Mucosa of descending colon (tissue), 3 donors: Measurements from ENCODE around the gene GRIA4. TPM values are rescaled to one million over a fixed set of nuclear protein-coding genes. Genes with fewer than 3 reads are reported as not detected.

ENCODE experiments used
- ATAC-seq: fragments of 200-7000 bp; cut with Tn5 transposase; one replicate; pipeline ENCODE4 v1.9.1; 2020; ENCODE audit warnings: mild to moderate bottlenecking, moderate library complexity
- DNase-seq, 3 donors: peaks; one replicate each; pipeline ENCODE4 v3.0.0-alpha.2; 2020
- H3K36me3 ChIP-seq: fragments of 200-600 bp; one replicate; pipeline ENCODE4 v1.8.0; 2021; ENCODE audit warnings: low read depth, mild to moderate bottlenecking
- H3K4me1 ChIP-seq: fragments of 200-600 bp; one replicate; pipeline ENCODE4 v1.8.0; 2021; ENCODE audit warnings: low read depth, mild to moderate bottlenecking
- H3K4me3 ChIP-seq: fragments of 200-600 bp; one replicate; pipeline ENCODE4 v1.8.0; 2021; ENCODE audit warnings: mild to moderate bottlenecking
- H3K9me3 ChIP-seq: fragments of 200-600 bp; one replicate; pipeline ENCODE4 v1.8.0; 2021; ENCODE audit warnings: mild to moderate bottlenecking
- CTCF ChIP-seq: fragments of 200-600 bp; IDR thresholded peaks from one replicate; pipeline ENCODE4 v1.8.0; 2022; ENCODE audit warnings: antibody characterized with exemption, mild to moderate bottlenecking
- intact Hi-C, 2 donors: fragments of 100-400 bp; cut with DNase I in 1 of 2; cut with micrococcal nuclease in 1 of 2; formaldehyde crosslinking; loops; one replicate each; pipeline versions ENCODE4 v1.11.0 to v1.11.1; 2022; cut with DNase I, micrococcal nuclease
- total RNA-seq, 3 donors: library from RNA; stranded (reverse); fragmentation: NEBNext Ultra II Directional in 2 of 3; extraction: Animal tissue kit (Norgen Biotek cat#: 25700) in 2 of 3; gene quantifications; one replicate each; pipeline versions ENCODE4 v1.2.1 to v1.2.4, GENCODE V29; 2021 to 2023
- donor health status: DM: no; HTN: no; CAD: no; lungs with moderate emphysema.
- donor health status: DM: no; HTN: no; CAD: no.
- donor health status: DM: no; HTN: yes; CAD: no.

The GRIA4 gene
- total RNA-seq, 3 donors from 2014 or later, result 1.6 to 2.3 (median 1.6) TPM

DNA sequence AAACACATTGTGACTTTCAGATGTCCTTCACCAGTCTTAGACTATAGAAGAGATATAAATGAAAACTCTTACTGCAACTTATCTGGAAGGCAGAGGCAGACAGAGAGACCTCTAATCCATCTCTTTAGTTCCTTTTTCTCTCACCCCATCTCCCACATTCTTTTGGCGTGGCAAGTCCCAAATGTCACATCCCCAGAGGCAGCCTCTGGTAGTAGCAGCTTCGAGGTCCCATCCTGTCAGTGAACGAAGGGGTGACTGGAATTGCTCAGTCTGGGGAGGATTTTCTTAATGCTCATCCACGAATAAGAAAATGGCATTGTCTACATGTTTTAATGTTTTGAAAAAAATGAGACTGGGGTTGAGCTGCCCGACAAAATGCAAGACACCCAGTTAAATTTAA lies 201.4 kb downstream of the GRIA4 start:
- no peaks in the 10 kb centered on the region for H3K36me3 ChIP-seq
- DNase-seq (no peak), ATAC-seq (no peak)
- intact Hi-C loops, result no loop called here
- H3K9me3 ChIP-seq, result no peaks in the 10 kb centered on the region
- no peak overlapping the region for H3K4me3 ChIP-seq
- no peaks in the 10 kb centered on the region for H3K4me1 ChIP-seq
- no peak for TF ChIP-seq CTCF

DNA sequence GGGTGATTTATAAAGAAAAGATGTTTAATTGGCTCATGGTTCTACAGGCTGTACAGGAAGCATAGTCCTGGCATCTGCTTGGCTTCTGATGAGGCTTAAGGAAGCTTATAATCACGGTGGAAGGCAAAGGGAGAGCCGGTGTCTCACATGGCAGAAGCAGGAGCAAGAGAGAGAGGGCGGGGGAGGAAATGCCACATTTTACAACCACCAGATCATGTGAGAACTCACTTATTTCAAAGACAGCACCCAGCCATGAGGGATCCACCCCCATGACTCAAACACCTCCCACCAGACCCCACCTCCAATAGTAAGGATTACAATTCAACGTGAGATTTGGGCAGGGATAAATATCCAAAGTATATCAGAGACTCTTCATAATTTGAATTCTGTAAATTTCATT lies 211.5 kb downstream of the GRIA4 start:
- no peak overlapping the region for H3K4me3 ChIP-seq
- H3K9me3 ChIP-seq, result no peaks in the 10 kb centered on the region
- TF ChIP-seq CTCF, result no peak
- no peak for DNase-seq
- no peaks in the 10 kb centered on the region for H3K36me3 ChIP-seq
- intact Hi-C loops, result no loop called here
- ATAC-seq, result no peak
- no peaks in the 10 kb centered on the region for H3K4me1 ChIP-seq

DNA sequence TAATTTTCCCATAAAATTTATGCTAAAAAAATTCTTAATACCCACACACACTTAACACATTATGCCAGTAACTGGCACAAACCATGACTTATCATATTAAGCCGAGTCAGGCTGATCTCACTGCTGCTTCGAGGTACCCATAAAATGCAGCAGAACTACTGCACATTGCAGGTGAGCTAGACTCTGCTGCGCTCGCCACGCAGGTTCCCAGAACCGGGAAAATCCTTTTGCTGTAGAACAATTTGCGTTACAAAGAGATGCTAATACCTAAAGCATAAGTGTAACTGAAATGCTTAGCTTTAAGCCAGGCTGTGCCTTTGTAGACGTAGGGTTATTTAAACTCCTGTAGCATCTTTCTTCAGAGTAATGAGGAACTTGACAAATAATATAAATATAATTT lies 211.9 kb downstream of the GRIA4 start:
- no peaks in the 10 kb centered on the region for H3K36me3 ChIP-seq
- intact Hi-C loops, result no loop called here

DNA sequence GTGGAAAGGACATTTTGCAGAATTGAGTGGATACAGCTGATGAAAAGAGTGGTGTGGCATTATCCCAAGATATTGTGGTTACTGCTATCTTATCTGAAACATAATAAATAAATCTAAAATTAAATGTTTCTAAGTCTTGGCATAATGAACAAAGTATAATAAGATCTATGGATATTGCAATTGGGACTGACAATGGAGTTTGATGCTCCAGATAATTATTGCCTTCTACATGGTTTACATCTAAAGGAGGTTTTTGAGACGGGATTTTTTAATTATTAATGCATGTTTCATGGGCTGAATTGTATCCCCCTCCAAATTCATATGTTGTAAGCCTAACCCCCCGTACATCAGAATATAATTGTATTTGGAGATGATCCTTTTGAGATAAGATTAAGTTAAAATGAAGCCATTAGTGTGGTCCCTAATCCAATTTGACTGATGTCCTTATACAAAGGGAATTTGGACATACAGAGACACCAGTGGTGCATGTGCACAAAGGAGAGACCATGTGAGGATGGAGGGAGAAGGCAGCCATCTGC lies 213.7 kb downstream of the GRIA4 start:
- DNase-seq (no peak), ATAC-seq (no peak)
- H3K4me1 ChIP-seq, result no peaks in the 10 kb centered on the region
- no peak for TF ChIP-seq CTCF
- intact Hi-C loops, result no loop called here
- H3K36me3 ChIP-seq, result no peaks in the 10 kb centered on the region
- H3K9me3 ChIP-seq, result no peaks in the 10 kb centered on the region
- no peak overlapping the region for H3K4me3 ChIP-seq

More for the DNA sequence above, 211.9 kb downstream of the GRIA4 start:
- TF ChIP-seq CTCF, result no peak
- DNase-seq (no peak), ATAC-seq (no peak)
- Histone ChIP-seq H3K4me1 (no peaks in the 10 kb centered on the region), H3K9me3 (no peaks in the 10 kb centered on the region), H3K4me3 (no peak overlapping the region)

GRCh38 chr11:105824457-105825013 lies 214.7 kb downstream of the GRIA4 start:
- ATAC-seq (no peak), DNase-seq (no peak)
- Histone ChIP-seq H3K4me1 (no peaks in the 10 kb centered on the region), H3K4me3 (no peak overlapping the region), H3K9me3 (no peaks in the 10 kb centered on the region), H3K36me3 (no peaks in the 10 kb centered on the region)
- intact Hi-C loops, result no loop called here
- no peak for TF ChIP-seq CTCF

DNA sequence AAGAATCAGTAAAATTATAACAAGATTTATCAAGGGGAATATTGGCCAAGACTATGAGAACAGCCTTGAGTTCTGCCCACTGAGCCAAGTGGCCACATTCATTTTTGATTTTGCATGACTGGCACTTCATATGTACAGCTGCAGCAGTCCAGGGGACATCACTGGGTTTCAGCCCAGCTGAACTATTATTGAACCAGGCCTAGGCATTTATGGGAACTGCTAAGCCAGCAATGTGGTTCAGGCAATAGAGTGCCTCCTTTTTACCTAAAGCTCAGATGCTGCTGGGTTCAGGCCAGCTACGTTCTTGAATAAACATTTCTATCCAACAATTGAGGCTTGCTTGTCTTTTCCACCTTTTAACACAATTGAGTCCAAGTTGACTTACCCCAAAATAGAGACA lies 215.3 kb downstream of the GRIA4 start:
- H3K4me3 ChIP-seq, result no peak overlapping the region
- H3K36me3 ChIP-seq, result no peaks in the 10 kb centered on the region
- TF ChIP-seq CTCF, result no peak
- intact Hi-C loops, result no loop called here
- no peaks in the 10 kb centered on the region for H3K9me3 ChIP-seq
- DNase-seq (no peak), ATAC-seq (no peak)
- no peaks in the 10 kb centered on the region for H3K4me1 ChIP-seq
